A549 (cell line): ENCODE results near the gene DTHD1.

Experiments used
- CBX8 ChIP-seq: fragments of 200-600 bp; sonication (generic); IDR thresholded peaks from 2 replicates; pipeline ENCODE4 v1.6.1; 2016
- CHD2 ChIP-seq: fragments of 150-350 bp; IDR thresholded peaks from 2 replicates; pipeline ENCODE4 v1.6.1; 2014; ENCODE audit warnings: low read length; ENCODE audit not compliant: partially characterized antibody
- GATA3 ChIP-seq: IDR thresholded peaks from 2 replicates; pipeline ENCODE4 v1.6.1; 2012; ENCODE audit warnings: borderline replicate concordance
- JUN ChIP-seq, 2 experiments: fragments of >200 bp; sonication (Bioruptor Twin); formaldehyde crosslinking; IDR thresholded peaks; 2 replicates in 1 of 2; 3 replicates in 1 of 2; pipeline ENCODE4 v1.6.1; 2016 to 2017
- JUNB ChIP-seq: fragments of >200 bp; sonication (Bioruptor Twin); formaldehyde crosslinking; IDR thresholded peaks from 2 replicates; pipeline ENCODE4 v1.6.1; 2016
- MYC ChIP-seq: IDR thresholded peaks from 2 replicates; pipeline ENCODE4 v1.6.1; 2012; ENCODE audit warnings: mild to moderate bottlenecking, inconsistent platforms, low read length, improper control_type of control experiment, borderline replicate concordance
- RARB ChIP-seq: fragments of 250-450 bp; sonication (Bioruptor Pico); IDR thresholded peaks from 2 replicates; pipeline ENCODE4 v1.8.0; 2021; ENCODE audit warnings: mild to moderate bottlenecking, moderate library complexity
- RFX5 ChIP-seq: fragments of 450-650 bp; IDR thresholded peaks from 2 replicates; pipeline ENCODE4 v1.7.1; 2014; ENCODE audit warnings: antibody characterized with exemption, mild to moderate bottlenecking, moderate library complexity
- TF ChIP-seq, protein P1 (sequence below): fragments of >200 bp; sonication (Bioruptor Twin); formaldehyde crosslinking; IDR thresholded peaks from 3 replicates; pipeline ENCODE4 v1.5.1; 2016
- TF ChIP-seq, protein P2 (sequence below): fragments of 450-650 bp; IDR thresholded peaks from 2 replicates; pipeline ENCODE4 v1.6.1; 2014; ENCODE audit warnings: antibody characterized with exemption

DNA sequence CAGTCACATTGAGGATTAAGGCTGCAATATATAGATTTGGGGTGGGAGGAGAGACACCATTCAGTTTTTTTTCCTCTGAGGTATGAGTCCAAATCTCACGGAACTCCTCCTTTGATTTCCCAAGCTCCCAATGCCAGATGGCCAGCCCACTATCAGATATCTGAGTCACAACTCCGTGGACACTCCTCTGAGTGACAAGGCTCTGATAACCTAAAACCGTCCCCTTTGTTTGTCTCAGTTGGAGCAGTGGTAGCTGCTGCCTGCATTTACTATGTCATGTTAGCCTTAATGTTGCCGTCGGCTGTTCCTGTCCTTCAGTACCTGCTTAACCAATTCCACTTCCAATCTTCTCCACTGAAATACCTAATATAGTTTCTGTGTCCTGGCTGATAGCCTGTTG is 107.3 kb downstream of the DTHD1 start:
- TF ChIP-seq, protein P1, sequence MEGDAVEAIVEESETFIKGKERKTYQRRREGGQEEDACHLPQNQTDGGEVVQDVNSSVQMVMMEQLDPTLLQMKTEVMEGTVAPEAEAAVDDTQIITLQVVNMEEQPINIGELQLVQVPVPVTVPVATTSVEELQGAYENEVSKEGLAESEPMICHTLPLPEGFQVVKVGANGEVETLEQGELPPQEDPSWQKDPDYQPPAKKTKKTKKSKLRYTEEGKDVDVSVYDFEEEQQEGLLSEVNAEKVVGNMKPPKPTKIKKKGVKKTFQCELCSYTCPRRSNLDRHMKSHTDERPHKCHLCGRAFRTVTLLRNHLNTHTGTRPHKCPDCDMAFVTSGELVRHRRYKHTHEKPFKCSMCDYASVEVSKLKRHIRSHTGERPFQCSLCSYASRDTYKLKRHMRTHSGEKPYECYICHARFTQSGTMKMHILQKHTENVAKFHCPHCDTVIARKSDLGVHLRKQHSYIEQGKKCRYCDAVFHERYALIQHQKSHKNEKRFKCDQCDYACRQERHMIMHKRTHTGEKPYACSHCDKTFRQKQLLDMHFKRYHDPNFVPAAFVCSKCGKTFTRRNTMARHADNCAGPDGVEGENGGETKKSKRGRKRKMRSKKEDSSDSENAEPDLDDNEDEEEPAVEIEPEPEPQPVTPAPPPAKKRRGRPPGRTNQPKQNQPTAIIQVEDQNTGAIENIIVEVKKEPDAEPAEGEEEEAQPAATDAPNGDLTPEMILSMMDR, result no peak
- TF ChIP-seq RARB (CRISPR knock-in tag) (no peak), MYC (no peak), JUNB (no peak), CBX8 (no peak), JUN (IDR thresholded peaks at IDR 0.05) (no peak), CHD2 (no peak), GATA3 (no peak), RFX5 (no peak)
- TF ChIP-seq, protein P2, sequence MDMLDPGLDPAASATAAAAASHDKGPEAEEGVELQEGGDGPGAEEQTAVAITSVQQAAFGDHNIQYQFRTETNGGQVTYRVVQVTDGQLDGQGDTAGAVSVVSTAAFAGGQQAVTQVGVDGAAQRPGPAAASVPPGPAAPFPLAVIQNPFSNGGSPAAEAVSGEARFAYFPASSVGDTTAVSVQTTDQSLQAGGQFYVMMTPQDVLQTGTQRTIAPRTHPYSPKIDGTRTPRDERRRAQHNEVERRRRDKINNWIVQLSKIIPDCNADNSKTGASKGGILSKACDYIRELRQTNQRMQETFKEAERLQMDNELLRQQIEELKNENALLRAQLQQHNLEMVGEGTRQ, result no peak
